Measurements from ENCODE around the gene ELP2.

- TF ChIP-seq CTCF (conservative IDR thresholded peaks at IDR 0.05; ENCODE audit: low read length) (no peak), EZH2phosphoT487 (IDR thresholded peaks at IDR 0.05; ENCODE audit: borderline replicate concordance, low read depth, low read length) (no peak)
Observed at GRCh38 chr18:36131692-36132483, 2.2 kb downstream of the ELP2 start.

All from OCI-LY7 (cell line).